Fibroblast of lung (primary cell): ENCODE data around the gene PHOSPHO2. TPM values are rescaled to one million over a fixed set of nuclear protein-coding genes. Genes with fewer than 3 reads are reported as not detected.

Experiments used
- DNase-seq, 2 donors: peaks; one replicate each; pipeline versions ENCODE4 v3.0.0 to v3.0.0-alpha.2; 2010; ENCODE audit warnings: low read depth in 2 of 2
- H2AFZ ChIP-seq: 2 replicates; pipeline ENCODE4 v1.5.1; 2012; ENCODE audit warnings: low read length, control low read depth, inconsistent platforms
- H3K27ac ChIP-seq: 2 replicates; pipeline ENCODE4 v1.5.1; 2011; ENCODE audit warnings: low read length, control low read depth; ENCODE audit not compliant: insufficient read depth
- H3K27me3 ChIP-seq: 2 replicates; pipeline ENCODE4 v1.5.1; 2011; ENCODE audit warnings: mild to moderate bottlenecking, low read length; ENCODE audit not compliant: control insufficient read depth, insufficient read depth
- H3K36me3 ChIP-seq: 2 replicates; pipeline ENCODE4 v1.5.1; 2011; ENCODE audit warnings: low read length; ENCODE audit not compliant: control insufficient read depth, insufficient read depth
- H3K4me1 ChIP-seq: 2 replicates; pipeline ENCODE4 v1.5.1; 2011; ENCODE audit warnings: low read length; ENCODE audit not compliant: control insufficient read depth, insufficient read depth; ENCODE audit errors: extremely low read depth
- H3K4me2 ChIP-seq: 2 replicates; pipeline ENCODE4 v1.5.1; 2011; ENCODE audit warnings: low read length, control low read depth; ENCODE audit not compliant: insufficient read depth; ENCODE audit errors: extremely low read depth
- H3K4me3 ChIP-seq, 4 experiments: fragments of 200-600 bp in 1 of 4; sonication (generic) in 1 of 4; replicated peaks in 1 of 4; 2 replicates each; pipeline ENCODE4 v1.5.1; 2011 to 2016; ENCODE audit warnings: low read length in 4 of 4, low read depth in 3 of 4, mild to moderate bottlenecking in 3 of 4, control low read depth in 2 of 4, inconsistent platforms in 1 of 4, mixed read lengths in 1 of 4; ENCODE audit not compliant: insufficient read depth in 1 of 4; ENCODE audit errors: control extremely low read depth in 1 of 4
- H3K79me2 ChIP-seq: 2 replicates; pipeline ENCODE4 v1.5.1; 2012; ENCODE audit warnings: mild to moderate bottlenecking, low read length, inconsistent platforms; ENCODE audit not compliant: control insufficient read depth, insufficient read depth
- H3K9ac ChIP-seq: 2 replicates; pipeline ENCODE4 v1.5.1; 2011; ENCODE audit warnings: mild to moderate bottlenecking, low read length, control low read depth; ENCODE audit not compliant: insufficient read depth
- H3K9me3 ChIP-seq: 2 replicates; pipeline ENCODE4 v1.5.1; 2012; ENCODE audit warnings: low read depth, low read length; ENCODE audit not compliant: control insufficient read depth, insufficient read depth
- H4K20me1 ChIP-seq: 2 replicates; pipeline ENCODE4 v1.5.1; 2011; ENCODE audit warnings: low read length; ENCODE audit not compliant: control insufficient read depth, insufficient read depth; ENCODE audit errors: extremely low read depth
- CTCF ChIP-seq, 2 donors: IDR thresholded peaks in 1 of 2; conservative IDR thresholded peaks in 1 of 2; 1 replicate in 1 of 2; 2 replicates in 1 of 2; pipeline ENCODE4 v1.5.1; 2011 to 2012; ENCODE audit warnings: low read length in 2 of 2, control low read depth in 1 of 2, inconsistent platforms in 1 of 2, low read depth in 1 of 2, mild to moderate bottlenecking in 1 of 2
- EZH2 ChIP-seq: IDR thresholded peaks from 2 replicates; pipeline ENCODE4 v1.5.1; 2012; ENCODE audit warnings: low read length, control low read depth, mild to moderate bottlenecking; ENCODE audit errors: missing control alignments
- polyA plus RNA-seq, 2 donors: library from polyadenylated mRNA; depleted of rRNA in 1 of 2; stranded (reverse) in 1 of 2; unstranded in 1 of 2; fragments of >200 nt; gene quantifications; 2 replicates each; pipeline ENCODE4 v1.2.1, GENCODE V29; 2011 to 2012; ENCODE audit warnings: missing spikeins in 1 of 2
- total RNA-seq: library from RNA; depleted of rRNA; stranded (reverse); fragments of >200 nt; gene quantifications from 2 replicates; pipeline ENCODE4 v1.2.1, GENCODE V29; 2014

Gene PHOSPHO2
- total and polyA plus RNA-seq, 2 donors (not counting 1 experiment from before 2014, with no cell fraction given): 2.8 to 5.4 TPM

DNA sequence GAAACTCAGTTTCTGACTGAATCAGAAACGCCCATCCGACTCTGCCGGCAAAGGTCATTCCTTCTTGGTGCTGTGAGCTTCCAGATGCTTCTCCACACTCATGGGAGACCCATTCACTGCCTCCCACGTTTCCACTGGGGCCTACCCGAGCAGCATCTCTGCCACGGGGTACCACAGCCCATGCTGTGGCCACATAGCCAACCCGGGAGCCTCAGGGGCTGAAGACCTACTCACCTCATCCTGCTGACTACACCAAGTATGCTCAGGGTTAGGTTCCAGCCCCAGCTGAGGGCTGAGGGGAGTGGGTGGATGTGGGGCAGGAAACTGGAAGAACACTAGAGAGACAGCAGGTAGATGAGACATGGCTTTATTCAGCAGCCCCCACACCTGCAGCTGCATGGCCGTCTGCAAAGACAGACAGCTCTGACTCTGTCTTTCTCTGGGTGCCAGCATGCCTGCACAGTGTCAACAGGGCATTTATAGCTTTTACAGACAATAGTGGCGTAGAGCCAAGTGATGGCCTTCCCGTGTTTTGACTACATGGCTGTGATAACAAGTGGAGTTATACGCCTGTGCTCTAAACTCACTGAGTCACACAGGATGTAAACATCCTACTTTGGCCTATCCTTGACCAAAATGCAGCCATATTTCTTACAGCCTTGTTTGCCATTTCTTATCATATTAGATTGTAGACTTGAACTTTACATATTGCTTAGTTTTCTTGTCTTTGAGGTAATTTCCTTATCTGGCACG lies 22.8 kb downstream of the PHOSPHO2 start:
- Histone ChIP-seq H3K27ac (no peak overlapping the region), H2AFZ (no peak overlapping the region), H3K9ac (no peak overlapping the region), H3K4me3 (no peak overlapping the region), H3K4me1 (peaks cover 15% of the 10 kb centered on the region), H3K27me3 (no peaks in the 10 kb centered on the region), H3K79me2 (no peaks in the 10 kb centered on the region), H3K4me2 (no peak overlapping the region), H3K9me3 (no peaks in the 10 kb centered on the region), H4K20me1 (no peaks in the 10 kb centered on the region), H3K36me3 (no peaks in the 10 kb centered on the region)
- TF ChIP-seq CTCF (conservative IDR thresholded peaks at IDR 0.05 in 1 of 2, IDR thresholded peaks at IDR 0.05 in 1 of 2; ENCODE audit: low read depth in 1 of 2, low read length in 2 of 2) (no peak), EZH2 (no peak)
- no peak for DNase-seq

DNA sequence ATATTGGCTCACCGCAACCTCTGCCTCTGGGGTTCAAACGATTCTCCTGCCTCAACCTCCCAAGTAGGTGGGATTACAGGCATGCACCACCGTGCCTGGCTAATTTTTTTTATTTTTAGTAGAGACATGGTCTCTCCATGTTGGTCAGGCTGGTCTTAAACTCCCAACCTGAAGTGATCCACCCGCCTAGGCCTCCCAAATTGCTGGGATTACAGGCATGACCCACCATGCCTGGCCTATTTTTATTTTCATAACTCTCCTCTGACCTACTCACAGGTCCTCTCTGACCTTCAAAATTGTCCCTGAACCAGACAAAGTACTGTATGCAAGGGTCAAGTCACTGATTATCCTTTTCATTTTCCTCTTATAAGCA lies 23.4 kb downstream of the PHOSPHO2 start:
- H3K36me3 ChIP-seq: no peaks in the 10 kb centered on the region
- no peak for TF ChIP-seq EZH2
- no peak for TF ChIP-seq CTCF (conservative IDR thresholded peaks at IDR 0.05 in 1 of 2, IDR thresholded peaks at IDR 0.05 in 1 of 2; ENCODE audit: low read depth in 1 of 2, low read length in 2 of 2)
- H3K4me2 ChIP-seq: no peak overlapping the region
- no peak for DNase-seq
- no peaks in the 10 kb centered on the region for H3K9me3 ChIP-seq
- H2AFZ ChIP-seq: no peak overlapping the region
- no peak overlapping the region for H3K9ac ChIP-seq
- H3K27me3 ChIP-seq: no peaks in the 10 kb centered on the region
- no peaks in the 10 kb centered on the region for H3K79me2 ChIP-seq
- no peak overlapping the region for H3K27ac ChIP-seq
- no peak overlapping the region for H3K4me3 ChIP-seq
- H3K4me1 ChIP-seq: peaks cover 15% of the 10 kb centered on the region
- no peaks in the 10 kb centered on the region for H4K20me1 ChIP-seq

DNA sequence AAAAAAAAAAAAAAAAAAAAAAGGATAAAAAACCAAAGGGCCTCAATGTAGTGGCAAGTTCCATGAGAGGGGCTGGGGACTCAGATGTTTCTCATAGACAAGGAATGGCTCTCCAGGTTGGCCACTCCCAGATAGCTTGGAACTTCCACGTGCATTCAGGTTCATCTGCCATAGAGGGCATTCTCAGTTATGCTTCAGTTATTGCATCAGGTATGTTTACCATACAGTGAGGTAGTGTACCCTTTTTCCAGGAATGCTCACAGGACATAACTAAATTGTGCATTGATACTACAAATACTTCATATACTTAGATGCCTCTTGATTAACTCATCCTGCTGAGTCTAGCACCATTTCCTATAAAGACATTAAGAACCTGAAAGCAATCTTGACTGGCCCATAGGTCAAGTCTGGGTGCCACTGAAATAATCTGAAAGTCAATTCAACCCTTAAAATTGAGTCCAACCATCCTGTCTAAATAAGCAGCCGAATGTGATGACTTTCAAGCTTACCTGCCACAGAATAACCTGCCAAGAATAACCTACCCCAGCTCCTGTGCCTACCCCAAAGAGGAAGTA lies 24.7 kb downstream of the PHOSPHO2 start:
- Histone ChIP-seq H3K79me2 (no peaks in the 10 kb centered on the region), H3K4me3 (no peak overlapping the region), H3K27ac (no peak overlapping the region), H3K9me3 (no peaks in the 10 kb centered on the region), H4K20me1 (no peaks in the 10 kb centered on the region), H3K4me1 (peaks cover 15% of the 10 kb centered on the region), H3K9ac (no peak overlapping the region), H3K4me2 (no peak overlapping the region), H3K27me3 (no peaks in the 10 kb centered on the region), H3K36me3 (no peaks in the 10 kb centered on the region), H2AFZ (no peak overlapping the region)
- TF ChIP-seq CTCF (conservative IDR thresholded peaks at IDR 0.05 in 1 of 2, IDR thresholded peaks at IDR 0.05 in 1 of 2; ENCODE audit: low read depth in 1 of 2, low read length in 2 of 2) (no peak), EZH2 (no peak)
- no peak for DNase-seq
